Measurements from ENCODE around the gene NDRG2.
"Not testable (repeated sequence)": the region's sequence is repeated elsewhere in the genome, so short reads cannot be mapped to it uniquely, and the experiment has no call there.

Gene NDRG2

GRCh38 chr14:21055432-21056117 lies 30.7 kb upstream of the NDRG2 start:
- DNase-seq (ENCODE audit: low read depth) = no peak

DNA sequence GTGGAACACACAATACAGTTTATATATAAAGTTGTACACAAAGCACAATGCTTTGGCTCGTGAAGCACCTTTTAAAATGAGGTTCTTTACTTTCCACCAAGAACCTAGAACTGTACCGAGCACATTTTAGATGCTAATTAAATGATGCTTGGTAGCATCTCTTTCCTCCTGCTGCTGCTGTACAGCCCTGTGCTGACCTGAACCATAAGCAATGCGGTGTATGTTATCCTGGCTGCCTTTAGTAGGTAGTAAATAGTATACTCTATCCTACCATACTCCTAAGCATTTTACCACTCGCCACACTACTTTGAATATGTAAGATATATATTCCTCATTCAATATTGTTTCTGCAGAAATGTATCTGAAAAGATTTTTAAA lies 29.9 kb upstream of the NDRG2 start:
- DNase-seq (ENCODE audit: low read depth) = no peak

DNA sequence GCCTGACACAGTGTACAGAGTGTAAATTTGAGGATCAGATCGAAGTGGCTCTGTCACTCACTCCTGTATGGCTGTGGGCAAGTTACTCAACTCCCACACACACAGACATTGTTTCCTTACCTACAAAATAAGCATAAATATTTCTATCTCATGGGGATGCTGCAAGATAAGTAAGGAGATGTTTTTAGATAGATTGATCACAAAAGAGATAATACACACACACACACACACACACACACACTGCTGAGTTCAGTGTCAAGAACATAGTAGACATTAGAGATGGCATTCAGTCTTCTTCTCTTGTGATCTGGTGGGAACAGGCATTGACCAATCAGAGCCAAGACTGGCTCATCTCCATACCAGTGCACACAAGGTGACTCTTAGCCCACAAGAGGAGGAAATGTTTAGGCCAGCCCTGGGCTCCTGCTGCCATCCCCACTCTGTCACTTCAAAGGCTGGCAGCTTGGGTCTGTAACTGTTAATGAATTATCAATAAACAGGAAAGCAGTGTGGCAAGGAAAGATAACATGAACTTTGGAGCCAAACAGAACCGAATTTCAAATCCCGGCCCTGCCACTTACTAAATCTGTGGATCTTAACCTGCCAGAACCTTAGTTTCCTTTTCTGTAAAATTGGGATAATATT lies 29.4 kb upstream of the NDRG2 start:
- DNase-seq (ENCODE audit: low read depth) = no peak

- no peak for DNase-seq (ENCODE audit: low read depth)
Observed at GRCh38 chr14:21053184-21054122, 28.6 kb upstream of the NDRG2 start.

- no peak for DNase-seq (ENCODE audit: low read depth)
Observed at GRCh38 chr14:21050597-21050996, 25.7 kb upstream of the NDRG2 start.

DNA sequence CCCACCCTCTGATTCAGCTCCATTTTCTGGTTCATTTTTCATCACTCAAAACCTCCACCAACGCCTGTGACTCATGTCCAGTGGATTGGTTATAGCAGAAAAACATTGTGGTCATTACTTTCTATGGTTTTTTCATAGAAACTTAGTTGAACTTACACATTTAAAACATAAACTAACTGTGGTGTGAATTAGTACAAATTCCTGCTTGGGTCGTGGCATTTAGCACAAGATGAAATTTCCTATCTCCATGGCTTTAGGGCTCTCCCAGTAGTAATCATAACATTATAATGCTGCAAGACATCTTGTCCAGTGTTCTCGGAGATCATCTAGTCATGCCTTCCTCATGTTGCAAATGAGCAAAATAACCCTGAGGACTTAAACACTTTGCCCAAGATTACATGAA lies 24.4 kb upstream of the NDRG2 start:
- DNase-seq (ENCODE audit: low read depth) = no peak

- no peak for DNase-seq (ENCODE audit: low read depth)
Observed at GRCh38 chr14:21048638-21049037, 23.8 kb upstream of the NDRG2 start.

DNA sequence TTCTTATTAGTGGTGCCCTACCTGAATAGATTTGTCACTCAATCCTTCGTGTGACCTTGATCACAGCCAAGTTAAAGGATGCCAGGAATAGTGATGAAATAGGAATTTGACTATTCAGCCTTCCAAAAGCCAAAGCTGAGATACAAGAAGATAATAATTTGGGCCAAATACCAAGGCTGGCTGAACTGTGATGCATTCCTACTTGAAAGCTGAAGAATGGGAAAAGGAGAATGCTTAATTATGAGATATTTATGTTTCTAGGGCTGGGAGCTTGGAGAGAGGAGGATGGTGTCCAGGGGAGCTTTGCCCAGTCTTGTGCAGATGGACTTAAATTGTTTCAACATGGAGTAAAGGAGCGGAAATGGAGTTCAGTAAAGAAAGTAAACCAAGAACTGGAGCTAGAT lies 22.5 kb upstream of the NDRG2 start:
- no peak for DNase-seq (ENCODE audit: low read depth)

DNA sequence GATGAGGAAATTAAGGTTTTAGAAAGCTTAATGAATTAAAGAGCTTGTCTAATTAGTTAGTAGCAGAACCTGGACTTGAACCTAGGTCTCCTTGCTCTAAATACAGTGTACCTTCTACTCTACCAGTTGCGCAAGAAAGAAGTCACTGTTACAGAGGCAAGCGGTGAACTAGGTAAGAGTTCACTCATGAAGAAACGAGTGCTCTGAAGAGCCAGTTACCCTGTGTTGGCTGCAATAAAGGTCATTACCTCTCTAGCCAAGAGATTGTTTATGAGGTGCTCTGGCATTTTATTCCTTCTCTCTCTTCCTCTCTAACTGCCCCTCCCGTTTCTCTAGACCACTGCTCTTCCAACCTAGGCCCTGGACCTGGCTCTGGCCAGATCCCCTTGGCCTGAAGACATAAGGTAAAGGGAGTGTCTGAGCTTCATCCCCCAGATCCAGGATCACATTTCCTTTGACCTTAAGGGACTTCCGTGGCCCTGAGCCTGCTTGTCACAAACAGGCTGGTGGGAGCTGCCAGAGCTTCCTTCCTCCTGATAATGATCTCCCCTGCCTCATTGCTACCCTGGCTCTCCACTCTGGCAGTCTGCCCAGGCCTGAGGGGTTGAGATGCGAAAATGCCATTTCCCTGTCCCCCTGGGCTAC lies 19.2 kb upstream of the NDRG2 start:
- no peak for DNase-seq (ENCODE audit: low read depth)

- no peak for DNase-seq (ENCODE audit: low read depth)
Observed at GRCh38 chr14:21043387-21043973, 18.6 kb upstream of the NDRG2 start.

DNA sequence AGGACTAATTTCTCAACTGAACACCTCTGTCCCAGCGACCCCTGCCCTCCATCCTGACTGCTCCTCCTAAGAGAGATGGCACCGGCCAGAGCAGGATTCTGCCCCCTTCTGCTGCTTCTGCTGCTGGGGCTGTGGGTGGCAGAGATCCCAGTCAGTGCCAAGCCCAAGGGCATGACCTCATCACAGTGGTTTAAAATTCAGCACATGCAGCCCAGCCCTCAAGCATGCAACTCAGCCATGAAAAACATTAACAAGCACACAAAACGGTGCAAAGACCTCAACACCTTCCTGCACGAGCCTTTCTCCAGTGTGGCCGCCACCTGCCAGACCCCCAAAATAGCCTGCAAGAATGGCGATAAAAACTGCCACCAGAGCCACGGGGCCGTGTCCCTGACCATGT lies 18.1 kb upstream of the NDRG2 start:
- DNase-seq (ENCODE audit: low read depth) = no peak

DNA sequence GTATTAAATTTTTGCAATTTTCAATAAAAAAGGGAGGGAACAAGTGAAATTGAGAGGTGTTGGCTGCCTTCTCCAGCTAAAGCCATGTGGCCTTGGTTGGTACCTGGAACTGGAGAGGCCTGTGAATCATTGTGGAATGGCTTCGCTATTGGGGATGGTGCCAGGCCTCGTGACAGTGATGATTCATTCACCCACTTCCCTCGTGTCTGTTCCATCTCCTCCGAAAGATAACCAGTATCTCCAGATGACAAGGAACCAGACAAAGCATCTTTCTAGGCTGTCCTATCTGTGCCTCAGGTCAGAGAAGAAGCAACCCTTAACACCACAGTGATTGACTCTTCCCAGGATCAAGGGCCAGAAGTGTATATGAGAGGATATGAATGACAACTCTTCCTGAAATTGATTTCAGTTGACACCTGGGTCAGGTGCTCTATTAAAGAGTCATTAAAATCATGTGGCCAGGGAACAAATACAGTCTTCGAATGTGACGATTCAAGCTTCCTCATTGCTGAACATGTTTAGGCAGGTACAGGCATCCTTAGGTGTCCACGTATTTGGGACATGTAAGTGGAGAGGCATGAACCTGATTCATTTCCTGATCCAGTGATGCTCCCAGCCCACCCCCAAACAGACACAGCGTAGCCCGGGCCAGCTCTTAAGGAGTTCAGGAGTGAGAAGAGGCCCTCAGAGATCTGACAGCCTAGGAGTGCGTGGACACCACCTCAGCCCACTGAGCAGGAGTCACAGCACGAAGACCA lies 17.0 kb upstream of the NDRG2 start, which contains the start of gene RNASE7:
Gene RNASE7 (plus strand): TSS at position 687 of the 758 bp plus-strand sequence. CDS start 631 bp downstream, outside the sequence.
- no peak for DNase-seq (ENCODE audit: low read depth)

- not testable (repeated sequence) for DNase-seq (ENCODE audit: low read depth)
Observed at GRCh38 chr14:21040941-21041340, 16.1 kb upstream of the NDRG2 start.

DNA sequence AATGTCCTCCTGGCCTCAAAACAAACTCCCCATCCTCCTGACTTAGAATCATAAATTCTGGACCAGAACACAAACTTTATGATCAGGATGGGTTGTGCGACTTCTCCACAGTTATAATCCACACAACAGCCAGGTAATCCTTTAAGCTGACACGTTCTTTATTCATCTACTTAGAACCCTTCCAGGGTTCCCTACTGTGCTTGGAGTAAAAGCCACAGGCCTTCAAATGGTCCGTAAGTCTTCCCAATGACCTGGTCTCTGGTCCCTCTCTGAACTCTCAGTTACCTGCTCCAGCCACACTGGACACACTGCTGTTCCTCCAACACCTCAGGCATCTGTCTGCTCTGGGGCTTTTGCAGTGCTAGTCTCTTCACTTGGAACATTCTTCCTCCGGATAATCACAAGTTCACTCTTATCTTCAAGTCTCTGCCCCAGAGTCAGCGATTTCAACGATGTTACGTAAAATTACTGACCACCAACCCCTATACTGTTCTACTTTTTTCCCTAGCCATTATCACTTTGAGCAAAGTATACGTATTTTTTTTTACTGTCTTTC lies 15.6 kb upstream of the NDRG2 start:
- no peak for DNase-seq (ENCODE audit: low read depth)

- DNase-seq (ENCODE audit: low read depth) = no peak
Observed at GRCh38 chr14:21039585-21040369, 14.9 kb upstream of the NDRG2 start.

DNA sequence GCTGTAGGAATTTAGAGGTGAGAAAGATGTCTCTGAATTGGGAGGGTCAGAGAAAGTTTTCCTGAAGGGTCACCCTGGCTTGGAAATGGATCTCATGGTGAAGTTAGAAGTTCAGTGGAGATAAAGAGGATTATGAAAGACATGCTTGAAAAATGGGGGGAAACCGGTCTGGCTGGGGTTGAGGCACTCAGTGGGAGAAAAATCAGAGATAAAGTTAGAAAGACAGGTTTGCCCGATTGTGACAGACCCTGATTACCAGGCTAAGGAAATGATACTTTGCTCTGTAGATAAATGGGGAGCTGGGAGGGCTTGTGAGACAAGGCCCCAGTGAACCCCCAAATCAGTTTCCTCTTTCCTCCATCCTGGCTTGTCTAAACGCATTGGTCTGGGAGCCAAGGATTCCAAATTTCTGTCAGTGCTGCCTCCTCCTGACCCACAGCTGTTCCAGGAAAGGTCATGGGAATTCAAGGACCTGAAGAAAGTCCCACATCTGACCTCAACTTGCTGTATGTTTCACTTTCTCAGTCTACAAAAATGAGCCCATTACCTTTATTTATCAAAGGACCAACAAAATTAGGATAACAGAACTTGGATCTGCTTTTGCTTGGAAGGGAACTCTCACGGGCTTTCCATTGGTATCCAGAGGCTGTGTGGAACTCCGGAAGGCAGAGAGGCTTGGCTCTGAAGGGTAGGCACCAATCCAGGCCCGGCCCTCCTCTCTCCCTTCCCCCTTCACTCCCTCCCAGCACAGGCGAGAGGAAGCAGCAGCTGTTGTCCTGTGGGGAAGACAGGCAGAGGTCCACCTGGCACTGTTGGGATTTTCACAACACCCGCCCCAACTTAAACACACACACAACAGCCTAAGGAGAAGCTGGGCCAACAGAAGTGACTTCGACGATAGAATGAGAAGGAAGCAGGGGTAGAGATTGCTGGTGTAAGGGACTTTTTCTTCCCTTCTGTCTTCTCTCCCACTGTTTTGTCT lies 13.9 kb upstream of the NDRG2 start:
- DNase-seq (ENCODE audit: low read depth) = no peak

DNA sequence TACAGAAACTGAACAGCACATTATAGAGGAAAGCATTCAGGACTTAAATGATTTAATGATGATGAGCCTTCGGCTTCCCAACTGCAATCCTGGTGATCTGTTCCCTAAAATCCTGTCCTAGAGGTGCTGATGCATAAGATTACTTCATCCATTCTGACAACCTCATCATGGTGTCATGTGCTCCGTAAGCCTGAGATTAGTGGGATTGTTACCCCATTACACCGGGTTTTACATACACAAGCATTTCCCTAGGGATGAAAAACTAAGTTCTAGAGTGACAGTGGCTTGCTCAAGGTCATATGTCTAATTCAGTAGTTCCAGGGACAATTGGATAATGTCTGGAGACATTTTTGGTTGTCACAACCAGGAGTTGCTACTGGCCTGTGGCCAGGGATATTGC lies 12.3 kb upstream of the NDRG2 start:
- DNase-seq (ENCODE audit: low read depth) = no peak

DNA sequence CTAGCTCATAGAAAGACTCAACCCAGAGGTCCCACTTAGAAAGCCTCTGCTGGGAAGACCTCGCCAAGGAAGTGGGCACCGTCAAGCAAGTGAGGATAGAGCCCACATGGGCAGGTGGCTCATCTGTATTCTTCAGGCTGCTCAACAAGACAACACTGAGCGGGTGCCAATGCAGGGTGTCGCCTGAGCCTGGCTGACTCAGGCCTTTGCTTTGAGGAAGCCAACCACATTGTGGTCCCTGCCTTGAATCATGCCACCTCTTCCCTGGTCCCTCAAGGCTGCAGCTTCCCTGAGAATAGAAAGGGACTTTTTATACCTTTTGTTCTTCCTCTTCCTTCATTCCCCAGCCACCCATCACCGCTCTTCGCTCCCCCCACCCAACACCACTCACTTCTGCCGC lies 11.9 kb upstream of the NDRG2 start:
- DNase-seq (ENCODE audit: low read depth) = no peak

DNA sequence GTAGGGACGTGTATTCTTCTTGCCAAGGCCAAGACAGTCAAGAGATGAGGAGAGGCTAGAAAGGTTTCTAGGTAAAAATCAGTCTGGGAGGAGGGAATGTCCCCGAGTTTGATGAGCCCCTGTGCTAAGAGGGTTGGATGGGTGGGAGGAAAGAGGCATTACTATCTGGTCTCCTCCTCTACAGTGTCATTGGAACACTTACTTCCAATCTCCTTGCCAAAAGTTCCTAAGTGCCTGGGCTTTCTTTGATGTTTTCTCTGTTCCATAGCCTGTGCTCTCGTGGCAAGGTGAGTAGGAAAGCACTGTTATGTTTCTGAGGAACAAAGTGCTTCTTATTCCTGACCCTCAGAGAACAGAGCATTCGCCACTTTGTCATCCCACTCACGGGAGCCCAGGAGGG lies 9.8 kb upstream of the NDRG2 start, which contains the start of gene RNASE13:
Gene RNASE13 (minus strand): TSS at position 101 of the 400 bp plus-strand sequence. CDS start 519 bp downstream, outside the sequence.
- no peak for DNase-seq (ENCODE audit: low read depth)
